ENCODE measurements around the gene IPO9.

Gene IPO9

GRCh38 chr1:201883786-201884185, 54.8 kb downstream of the IPO9 start:
- TF ChIP-seq, protein P1, sequence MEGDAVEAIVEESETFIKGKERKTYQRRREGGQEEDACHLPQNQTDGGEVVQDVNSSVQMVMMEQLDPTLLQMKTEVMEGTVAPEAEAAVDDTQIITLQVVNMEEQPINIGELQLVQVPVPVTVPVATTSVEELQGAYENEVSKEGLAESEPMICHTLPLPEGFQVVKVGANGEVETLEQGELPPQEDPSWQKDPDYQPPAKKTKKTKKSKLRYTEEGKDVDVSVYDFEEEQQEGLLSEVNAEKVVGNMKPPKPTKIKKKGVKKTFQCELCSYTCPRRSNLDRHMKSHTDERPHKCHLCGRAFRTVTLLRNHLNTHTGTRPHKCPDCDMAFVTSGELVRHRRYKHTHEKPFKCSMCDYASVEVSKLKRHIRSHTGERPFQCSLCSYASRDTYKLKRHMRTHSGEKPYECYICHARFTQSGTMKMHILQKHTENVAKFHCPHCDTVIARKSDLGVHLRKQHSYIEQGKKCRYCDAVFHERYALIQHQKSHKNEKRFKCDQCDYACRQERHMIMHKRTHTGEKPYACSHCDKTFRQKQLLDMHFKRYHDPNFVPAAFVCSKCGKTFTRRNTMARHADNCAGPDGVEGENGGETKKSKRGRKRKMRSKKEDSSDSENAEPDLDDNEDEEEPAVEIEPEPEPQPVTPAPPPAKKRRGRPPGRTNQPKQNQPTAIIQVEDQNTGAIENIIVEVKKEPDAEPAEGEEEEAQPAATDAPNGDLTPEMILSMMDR (IDR thresholded peaks at IDR 0.05; ENCODE audit: low read depth, low read length) = no peak
- DNase-seq (ENCODE audit: low read depth, low spot score) = peak; percentile 57
- no peak overlapping the region for H3K4me3 ChIP-seq (ENCODE audit: low read depth, low read length)
- in situ Hi-C loops (cut with HindIII; ENCODE audit: low sequenced_read_pairs) = no loop called here

DNA sequence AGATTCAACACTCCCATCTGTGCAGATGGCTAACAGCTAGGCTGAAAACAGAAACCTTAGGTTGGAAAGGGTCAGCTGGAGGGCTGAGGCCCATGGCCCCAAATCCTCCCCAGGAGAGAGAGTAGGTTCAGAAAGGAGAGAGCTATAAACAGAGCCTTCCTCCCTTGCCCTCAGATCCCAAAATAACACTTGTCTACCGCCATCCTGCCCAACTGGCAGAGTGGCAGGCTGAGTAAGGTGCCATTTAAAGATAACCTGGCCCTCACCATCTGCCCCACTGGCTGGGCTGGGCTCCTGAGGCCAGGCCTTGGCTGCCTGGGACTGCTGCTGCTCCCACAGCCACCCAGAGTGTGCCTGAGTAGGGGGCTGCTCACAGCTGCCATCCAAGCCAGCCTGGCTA, 55.5 kb downstream of the IPO9 start:
- no peak for DNase-seq (ENCODE audit: low read depth, low spot score)
- in situ Hi-C loops (cut with HindIII; ENCODE audit: low sequenced_read_pairs) = no loop called here
- no peak overlapping the region for H3K4me3 ChIP-seq (ENCODE audit: low read depth, low read length)
- TF ChIP-seq, protein P1 (IDR thresholded peaks at IDR 0.05; ENCODE audit: low read depth, low read length) = no peak

DNA sequence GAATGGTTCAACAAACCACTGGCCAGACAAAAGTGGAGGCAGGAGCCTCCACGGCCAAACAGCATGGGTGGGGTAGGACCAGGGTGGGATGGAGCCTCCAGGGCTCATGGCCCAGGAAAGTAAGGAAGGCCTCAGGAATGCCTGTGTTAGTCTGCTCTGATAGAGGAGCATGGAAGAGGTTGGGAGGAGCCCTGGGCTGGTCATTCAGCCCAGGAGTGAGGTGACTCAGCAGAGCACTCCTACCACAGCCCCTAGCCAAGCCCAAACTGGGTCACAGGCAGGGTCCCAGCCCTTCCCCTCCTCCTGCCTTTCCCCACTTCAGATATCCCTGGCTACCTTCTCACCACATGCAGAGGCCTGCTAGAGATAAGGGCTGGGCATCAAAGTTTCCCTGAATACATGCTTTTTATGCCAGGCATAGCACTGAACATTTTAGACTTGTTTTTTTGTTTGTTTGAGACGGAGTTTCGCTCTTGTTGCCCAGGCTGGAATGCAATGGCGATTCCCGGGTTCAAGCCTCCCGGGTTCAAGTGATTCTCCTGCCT, 56.6 kb downstream of the IPO9 start:
- no peak overlapping the region for H3K4me3 ChIP-seq (ENCODE audit: low read depth, low read length)
- DNase-seq (ENCODE audit: low read depth, low spot score) = peak; percentile 43
- TF ChIP-seq, protein P1 (IDR thresholded peaks at IDR 0.05; ENCODE audit: low read depth, low read length) = no peak
- in situ Hi-C loops (cut with HindIII; ENCODE audit: low sequenced_read_pairs) = no loop called here

DNA sequence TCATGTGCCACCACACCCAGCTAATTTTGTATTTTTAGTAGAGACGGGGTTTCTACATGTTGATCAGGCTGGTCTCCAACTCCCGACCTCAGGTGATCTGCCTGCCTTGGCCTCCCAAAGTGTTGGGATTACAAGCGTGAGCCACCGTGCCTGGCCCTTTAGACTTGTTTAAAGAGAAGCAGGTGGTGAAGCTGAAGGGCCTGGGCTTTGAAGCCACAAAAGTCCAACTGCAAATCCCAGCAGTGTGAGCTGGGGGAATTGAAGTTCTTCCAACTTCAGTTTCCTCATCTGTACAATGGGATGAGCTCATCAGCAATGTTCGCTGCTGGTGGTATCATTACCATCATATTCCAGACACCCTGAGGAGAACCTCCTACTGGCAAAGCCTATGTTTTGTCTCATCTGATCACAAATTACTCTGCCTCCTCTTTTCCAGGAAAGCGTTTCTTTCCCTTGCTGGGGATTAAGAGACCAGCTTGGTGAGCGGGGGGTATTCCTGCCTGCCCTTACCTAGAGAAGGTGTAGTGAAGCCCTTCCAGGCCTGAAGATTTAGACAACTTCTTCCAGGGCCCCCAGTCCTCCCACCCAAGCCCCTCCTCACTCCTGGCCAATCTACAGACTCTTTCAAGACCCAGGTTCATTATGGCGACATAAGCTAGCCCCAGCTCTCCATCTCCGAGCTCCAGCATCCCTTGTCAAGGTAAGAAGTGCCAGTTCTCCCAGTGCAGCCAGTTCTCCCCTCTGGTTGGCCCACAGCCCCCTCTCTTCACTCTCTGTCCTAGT, 57.3 kb downstream of the IPO9 start:
- in situ Hi-C loops (cut with HindIII; ENCODE audit: low sequenced_read_pairs) = no loop called here
- DNase-seq (ENCODE audit: low read depth, low spot score) = no peak
- H3K4me3 ChIP-seq (ENCODE audit: low read depth, low read length) = no peak overlapping the region
- TF ChIP-seq, protein P1 (IDR thresholded peaks at IDR 0.05; ENCODE audit: low read depth, low read length) = no peak

DNA sequence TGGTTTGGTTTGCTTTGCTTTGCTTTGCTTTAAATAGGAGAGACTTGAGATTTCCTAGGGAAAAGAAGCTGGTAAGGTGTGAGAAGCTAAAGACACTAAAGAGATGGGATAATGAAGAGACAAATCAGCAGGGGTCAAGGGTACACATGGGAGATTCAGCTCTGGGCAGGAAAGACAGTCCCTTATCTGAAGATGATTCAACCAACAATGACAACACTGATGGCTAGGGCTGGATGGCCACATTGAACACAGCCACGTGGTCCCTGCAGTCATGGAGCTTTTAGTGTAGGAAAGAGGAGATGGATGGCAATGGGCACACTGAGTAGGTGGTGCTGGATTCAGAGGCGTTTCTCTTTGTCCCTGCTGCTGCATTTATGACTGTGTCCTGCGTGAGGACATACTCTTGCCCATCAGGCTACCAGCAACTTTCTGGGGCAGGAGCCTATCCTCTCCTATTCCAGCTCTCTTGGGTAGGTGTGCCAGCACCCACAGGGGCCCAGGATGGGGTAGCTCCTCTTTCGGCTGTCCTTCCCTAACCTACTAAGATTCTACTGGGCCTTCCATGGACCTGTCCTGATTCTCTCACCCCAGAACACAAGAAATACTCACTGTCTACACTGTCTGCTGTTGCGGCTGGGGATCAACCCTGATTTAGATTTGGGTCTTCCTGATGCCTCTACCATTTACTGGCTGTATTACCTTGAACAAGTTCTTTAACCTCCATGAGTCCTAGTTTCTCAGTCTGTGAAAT, 58.3 kb downstream of the IPO9 start:
- no peak for DNase-seq (ENCODE audit: low read depth, low spot score)
- in situ Hi-C loops (cut with HindIII; ENCODE audit: low sequenced_read_pairs) = no loop called here

More for the DNA sequence above, 58.3 kb downstream of the IPO9 start:
- TF ChIP-seq, protein P1 (IDR thresholded peaks at IDR 0.05; ENCODE audit: low read depth, low read length) = no peak
- no peak overlapping the region for H3K4me3 ChIP-seq (ENCODE audit: low read depth, low read length)

Data from astrocyte of the spinal cord (primary cell).